Measurements from ENCODE around the gene NKIRAS2.

DNA sequence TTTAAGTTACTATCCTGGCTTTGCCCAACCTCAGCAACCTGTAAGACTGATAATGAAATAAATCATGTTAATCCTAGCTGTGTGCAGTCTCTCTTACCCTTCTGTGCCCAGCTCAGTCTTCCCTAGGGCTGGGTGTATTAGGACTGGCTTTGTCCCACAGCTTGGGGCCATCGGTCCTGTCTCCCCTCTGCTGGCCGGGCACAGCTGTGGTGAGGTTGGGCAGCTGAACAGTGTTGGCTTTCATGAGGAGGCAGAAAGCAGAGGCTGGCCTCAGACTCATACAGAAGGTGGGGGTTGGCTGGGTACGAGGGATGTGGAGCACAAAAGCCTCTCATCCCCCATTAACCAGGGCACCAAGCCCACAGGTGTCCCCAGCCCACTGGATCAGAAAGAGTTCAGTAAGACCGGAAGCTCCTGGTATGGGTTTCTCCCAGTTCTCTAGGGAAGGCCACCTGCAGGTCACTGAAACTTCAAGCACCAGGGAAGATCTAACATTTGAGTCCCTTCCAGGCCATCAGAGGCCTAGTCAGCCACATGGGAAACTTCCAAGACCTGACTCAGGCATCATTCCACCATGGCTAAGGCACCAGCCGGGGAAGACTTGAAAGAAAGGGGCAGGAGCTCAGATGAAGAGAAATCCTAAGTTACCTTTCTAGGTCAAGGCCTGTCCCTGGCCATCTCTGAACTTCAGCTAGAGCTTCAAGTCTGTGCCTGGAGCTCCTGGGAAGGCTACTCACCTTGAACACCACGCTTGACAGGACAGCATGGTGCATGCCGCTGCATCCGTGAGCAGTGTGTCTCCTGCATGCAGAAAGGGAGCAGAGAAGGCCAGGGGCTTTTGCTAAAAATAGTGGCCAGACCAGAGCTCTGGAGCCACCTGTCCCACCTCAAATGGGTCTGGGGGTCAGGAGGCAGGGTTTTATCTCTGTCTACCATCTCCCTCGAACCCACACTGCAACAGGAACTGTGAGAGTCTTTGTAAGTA lies 44.5 kb upstream of the NKIRAS2 start:
- TF ChIP-seq POLR2A (IDR thresholded peaks at IDR 0.05; ENCODE audit: low read depth, low read length) (no peak), CTCF (conservative IDR thresholded peaks at IDR 0.05; ENCODE audit: low read depth, low read length) (no peak), RCOR1 (IDR thresholded peaks at IDR 0.05; ENCODE audit: insufficient replicate concordance, low read length) (no peak), RFX5 (IDR thresholded peaks at IDR 0.05; ENCODE audit: low read depth, low read length) (no peak), RAD21 (IDR thresholded peaks at IDR 0.05; ENCODE audit: low read length) (no peak), MAFK (IDR thresholded peaks at IDR 0.05; ENCODE audit: low read depth, low read length) (no peak), CHD1 (IDR thresholded peaks at IDR 0.05; ENCODE audit: low read depth, low read length) (no peak)
